22Rv1 (cell line): ENCODE measurements around the gene TAOK2.

ENCODE experiments used
- CTCF ChIP-seq: fragments of 450-650 bp; IDR thresholded peaks from 2 replicates; pipeline ENCODE4 v1.5.1; 2017; ENCODE audit warnings: mild to moderate bottlenecking
- ZFX ChIP-seq: fragments of 450-650 bp; IDR thresholded peaks from 2 replicates; pipeline ENCODE4 v1.6.1; 2017; ENCODE audit warnings: antibody characterized with exemption, borderline replicate concordance

- TF ChIP-seq CTCF (no peak), ZFX (no peak)
Observed at GRCh38 chr16:30002614-30003346, 29.1 kb downstream of the TAOK2 start.
